RCC 7860 (cell line): ENCODE results near the gene FEM1B.

Experiments used
- DNase-seq: peaks from one replicate; pipeline ENCODE4 v3.0.0-alpha.2; 2015; ENCODE audit warnings: low spot score
- FAIRE-seq: peaks from 2 replicates; lab custom pipeline; 2012; peaks lifted over from hg19 to GRCh38; lab: Jason Lieb, UNC

FEM1B gene

DNA sequence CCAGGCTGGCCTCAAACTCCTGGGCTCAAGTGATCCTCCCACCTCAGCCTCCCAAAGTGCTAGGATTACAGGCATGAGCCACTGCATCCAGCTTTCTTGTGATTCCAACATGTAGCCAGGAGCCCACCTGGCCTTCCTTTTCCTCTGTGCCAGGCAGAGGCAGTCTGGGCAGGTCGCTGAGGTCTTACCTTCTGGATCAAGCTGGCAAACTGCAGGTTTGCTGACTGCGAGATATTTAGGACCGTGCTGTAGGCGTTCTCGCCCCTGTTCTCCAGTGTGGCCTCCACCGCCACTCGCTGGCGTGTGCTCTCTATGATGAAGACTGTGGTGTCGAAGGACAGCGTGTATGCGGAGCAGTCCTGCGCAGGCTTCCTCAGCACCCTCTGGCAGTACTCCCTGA is 42.5 kb downstream of the FEM1B start:
- DNase-seq, result no peak
- FAIRE-seq, result no peak

DNA sequence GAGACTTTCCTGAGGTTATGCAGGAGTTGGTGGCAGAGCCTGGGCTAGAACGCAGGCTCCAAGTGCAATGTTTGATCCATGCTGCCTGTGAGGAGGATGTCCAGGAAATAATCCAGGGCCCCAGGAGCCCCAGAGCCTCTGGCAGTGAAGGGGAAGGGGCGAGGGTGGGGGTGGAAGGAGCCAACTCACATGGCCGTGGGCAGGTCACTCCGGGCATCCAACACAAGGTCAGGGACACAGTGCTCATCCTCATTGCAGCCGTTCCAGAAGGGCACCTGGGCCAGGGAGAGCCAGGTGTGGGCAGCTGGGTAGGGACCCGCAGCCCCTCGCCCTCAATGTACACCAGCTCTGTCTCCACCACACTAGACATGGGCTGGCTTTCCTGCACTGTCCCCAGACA is 43.7 kb downstream of the FEM1B start:
- no peak for DNase-seq
- FAIRE-seq, result no peak

- FAIRE-seq (no peak), DNase-seq (no peak)
These were observed 45.3 kb downstream of the FEM1B start for GRCh38 chr15:68322796-68323195.

DNA sequence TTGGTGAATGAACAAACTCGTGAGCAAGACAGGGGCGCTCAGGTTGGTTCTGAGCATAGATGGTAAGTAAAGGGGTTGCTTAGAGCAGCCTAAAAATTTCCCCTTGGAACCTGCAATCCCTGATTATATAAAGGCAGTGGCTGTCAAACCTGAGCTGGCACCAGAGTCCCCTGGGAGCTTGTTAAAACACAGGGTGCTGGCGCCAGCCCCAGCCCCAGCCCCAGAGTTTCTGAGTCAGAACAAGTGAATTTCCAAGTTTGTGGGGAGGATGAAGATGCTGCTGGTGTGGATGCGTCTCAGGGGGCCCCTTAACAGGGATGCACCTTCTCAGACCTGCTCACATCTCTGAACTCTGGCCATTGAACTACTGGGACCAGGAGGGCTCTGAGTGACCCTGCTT is 48.2 kb downstream of the FEM1B start:
- no peak for FAIRE-seq
- DNase-seq, result no peak

DNA sequence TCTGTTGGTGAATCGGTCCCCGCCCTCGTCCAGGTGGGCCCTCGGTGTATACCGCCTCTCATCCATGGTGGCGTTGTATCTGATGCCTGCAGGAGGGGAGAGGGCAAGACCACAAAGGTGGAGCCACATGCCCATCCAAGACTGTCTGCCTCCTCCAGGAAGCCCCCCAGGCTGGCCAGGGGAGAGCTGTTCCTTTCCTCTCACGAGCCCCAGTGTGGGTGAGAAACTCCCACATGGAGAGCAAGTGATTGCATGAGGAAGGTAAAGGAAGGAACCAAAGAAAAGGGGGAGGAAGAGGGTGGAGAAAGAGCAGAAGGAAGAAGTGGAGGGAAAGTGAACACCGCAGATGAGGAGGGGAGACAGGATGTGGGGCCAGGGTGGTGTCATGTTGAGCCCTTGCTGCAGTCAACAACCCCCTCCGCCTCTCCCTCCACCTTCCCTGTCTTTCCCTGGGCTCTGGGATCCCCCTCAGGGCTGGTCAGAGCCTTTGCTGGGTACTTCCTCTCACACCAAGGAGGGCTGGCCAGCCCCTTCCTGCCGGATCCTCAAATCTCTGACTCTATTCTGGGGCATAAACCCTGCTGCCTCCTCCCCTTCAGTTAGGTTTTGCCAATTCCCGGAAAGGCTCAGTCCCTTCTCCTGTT is 49.3 kb downstream of the FEM1B start:
- FAIRE-seq (no peak), DNase-seq (no peak)

- FAIRE-seq, result no peak
- DNase-seq, result no peak
These were observed 50.9 kb downstream of the FEM1B start for GRCh38 chr15:68328443-68328842.

GRCh38 chr15:68328964-68329363 is 51.4 kb downstream of the FEM1B start:
- FAIRE-seq (no peak), DNase-seq (no peak)

GRCh38 chr15:68330416-68330815 is 52.9 kb downstream of the FEM1B start:
- DNase-seq, result no peak
- FAIRE-seq, result no peak

DNA sequence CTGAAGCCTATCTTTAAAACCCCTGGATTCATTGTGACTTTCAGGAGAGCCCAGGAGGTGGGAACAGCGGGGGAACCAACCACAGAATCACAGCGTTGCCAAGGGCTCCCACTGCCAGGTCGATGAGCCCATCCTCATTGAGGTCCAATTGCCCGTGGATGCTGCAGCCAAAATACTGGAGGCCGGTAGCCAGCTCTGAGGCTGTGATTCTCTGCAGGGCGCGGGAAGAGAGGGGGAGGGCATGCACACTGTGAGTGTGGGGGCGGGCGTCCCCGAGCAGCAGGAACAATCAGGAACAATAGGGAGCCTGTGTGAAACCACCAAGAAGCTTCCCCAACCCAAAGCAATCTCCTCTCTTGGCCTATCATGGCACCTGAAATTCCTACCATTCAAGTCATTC is 53.4 kb downstream of the FEM1B start:
- no peak for FAIRE-seq
- DNase-seq, result no peak

- no peak for FAIRE-seq
These were observed 54.7 kb downstream of the FEM1B start for GRCh38 chr15:68332266-68332665.

GRCh38 chr15:68333775-68334470 is 56.4 kb downstream of the FEM1B start:
- FAIRE-seq (no peak), DNase-seq (no peak)

More at GRCh38 chr15:68332266-68332665, 54.7 kb downstream of the FEM1B start:
- no peak for DNase-seq

GRCh38 chr15:68334661-68335124 is 57.1 kb downstream of the FEM1B start:
- no peak for DNase-seq
- FAIRE-seq, result no peak

- DNase-seq (no peak), FAIRE-seq (no peak)
These were observed 57.7 kb downstream of the FEM1B start for GRCh38 chr15:68335251-68335650.

DNA sequence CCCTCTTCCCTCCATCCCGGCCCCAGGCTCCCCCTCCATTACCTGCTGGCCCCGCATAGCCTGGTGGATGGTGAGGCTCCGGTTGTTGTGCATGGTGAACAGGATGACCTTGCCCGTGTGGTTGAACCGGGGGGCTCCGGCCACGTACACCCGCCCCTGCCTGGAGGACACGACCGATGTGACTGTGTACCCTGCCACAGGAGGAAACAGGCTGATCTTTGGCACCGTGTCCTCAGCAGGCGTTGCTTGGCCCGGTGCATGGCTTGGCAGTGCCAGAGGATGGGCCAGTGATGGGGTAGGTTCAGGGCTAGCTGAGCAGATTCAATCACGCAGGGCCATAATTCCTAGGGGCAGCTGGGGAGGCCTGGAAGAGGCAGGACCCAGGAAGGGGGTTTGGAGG is 58.1 kb downstream of the FEM1B start:
- FAIRE-seq (no peak), DNase-seq (no peak)

- no peak for FAIRE-seq
These were observed 59.0 kb downstream of the FEM1B start for GRCh38 chr15:68336516-68336915.

GRCh38 chr15:68337826-68338225 is 60.3 kb downstream of the FEM1B start:
- FAIRE-seq, result no peak
- DNase-seq, result no peak

More at GRCh38 chr15:68336516-68336915, 59.0 kb downstream of the FEM1B start:
- DNase-seq, result no peak

DNA sequence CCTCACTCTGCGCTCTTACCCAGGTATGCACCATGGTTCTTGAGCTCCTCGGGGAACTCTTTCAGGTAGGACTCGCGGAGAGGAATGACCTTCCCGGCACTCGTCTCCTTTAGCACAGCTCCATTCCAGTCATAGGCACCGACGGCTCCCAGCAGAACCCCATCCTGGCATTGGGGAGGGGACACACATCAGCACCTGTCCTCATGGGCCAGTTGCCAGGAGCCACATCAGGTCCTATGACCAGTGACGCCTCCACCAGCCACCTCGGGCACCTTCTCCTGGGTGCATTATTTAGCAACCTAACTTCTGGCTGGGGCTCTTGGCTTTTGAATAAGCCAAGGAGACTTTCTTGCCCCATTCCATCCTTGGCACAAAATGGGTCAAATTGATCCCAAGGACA is 61.9 kb downstream of the FEM1B start:
- DNase-seq, result no peak
- no peak for FAIRE-seq

- no peak for DNase-seq
- no peak for FAIRE-seq
These were observed 63.5 kb downstream of the FEM1B start for GRCh38 chr15:68340726-68341671.

DNA sequence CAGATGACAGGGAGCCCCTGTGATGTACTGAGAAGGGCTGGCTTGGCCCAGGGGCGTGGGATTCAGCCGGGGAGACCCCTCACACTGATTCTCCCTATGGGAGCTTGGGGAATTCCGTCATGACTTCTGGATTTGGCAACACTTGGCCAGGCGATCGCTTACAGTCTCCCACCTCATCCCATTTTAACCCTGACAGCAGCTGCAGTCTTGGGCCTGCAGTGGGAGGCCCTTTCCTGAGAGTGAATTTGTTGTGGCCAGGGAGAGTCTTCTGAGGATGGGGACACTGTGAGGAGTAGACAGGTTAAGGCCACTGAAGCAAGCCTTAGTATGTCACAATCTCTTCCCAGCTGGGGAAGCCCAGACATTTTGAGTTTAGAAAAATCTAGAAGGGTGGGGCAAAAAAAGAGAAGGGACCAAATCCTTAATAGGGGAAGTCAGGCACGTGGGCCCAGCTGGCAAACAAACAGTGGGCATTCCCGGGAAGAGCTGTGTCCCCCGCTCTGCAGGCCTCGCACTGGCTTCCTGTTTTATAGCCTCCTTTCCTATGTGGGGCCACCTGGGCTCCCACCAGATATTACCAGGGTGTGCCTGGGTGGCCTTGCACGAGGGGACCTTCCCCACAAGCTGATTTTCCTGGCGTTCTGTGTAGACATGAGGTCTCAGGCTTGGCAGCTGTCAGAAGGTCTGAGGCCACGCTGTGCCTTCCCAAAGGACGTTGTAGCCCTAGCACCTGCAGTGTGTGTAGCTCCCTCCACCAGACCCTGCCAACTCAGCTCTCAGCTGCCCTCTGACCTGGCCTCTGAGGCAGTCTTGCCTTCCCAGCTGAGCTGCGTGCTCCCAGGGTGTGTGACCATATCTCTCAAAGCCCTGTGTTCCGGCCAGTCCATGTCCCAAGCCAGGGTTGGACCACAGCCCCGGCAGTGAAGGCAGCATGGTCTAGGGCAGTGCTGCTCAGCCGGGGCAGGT is 64.5 kb downstream of the FEM1B start:
- no peak for FAIRE-seq
- no peak for DNase-seq

- no peak for FAIRE-seq
These were observed 66.2 kb downstream of the FEM1B start for GRCh38 chr15:68343579-68344225.

More at GRCh38 chr15:68343579-68344225, 66.2 kb downstream of the FEM1B start:
- DNase-seq, result no peak
